Measurements from ENCODE around the gene ROCK2. TPM values are rescaled to one million over a fixed set of nuclear protein-coding genes. Genes with fewer than 3 reads are reported as not detected.

The ROCK2 gene
- total and polyA plus RNA-seq, 2 of the 8 experiments (the other 6 are each of a cell fraction or from before 2014, with no cell fraction given): 2.7 to 29.0 TPM

DNA sequence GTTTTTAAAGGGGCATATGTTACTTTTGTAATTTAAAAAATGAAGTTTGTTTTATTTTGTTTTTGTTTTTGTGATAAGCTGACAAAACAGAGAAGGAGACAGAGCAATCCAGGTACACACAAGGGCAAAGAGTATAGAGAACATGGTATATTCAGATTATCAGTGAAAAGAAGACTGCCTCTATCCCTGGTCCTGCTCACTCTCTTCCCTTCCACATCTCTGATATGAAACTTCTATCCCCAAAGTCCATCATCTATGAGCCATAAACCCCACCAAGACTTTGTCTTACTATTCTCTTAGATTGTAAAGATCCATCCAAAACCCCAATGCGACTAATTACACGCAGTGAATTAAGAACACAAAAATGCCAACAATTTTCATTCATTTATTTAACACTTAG lies 16.6 kb downstream of the ROCK2 start:
- Histone ChIP-seq H3K14ac (ENCODE audit: insufficient read length) (no peak overlapping the region), H2BK120ac (replicated peaks; ENCODE audit: low read depth, low read length) (no peak overlapping the region), H3K27me3 (replicated peaks in 1 of 4; ENCODE audit: control insufficient read depth in 3 of 4, extremely low read depth in 1 of 4, insufficient read depth in 3 of 4, low read length in 3 of 4) (no peaks in the 10 kb centered on the region), H3K56ac (replicated peaks; ENCODE audit: insufficient read length, low read depth, low read length) (no peak overlapping the region), H2AFZ (ENCODE audit: low read length) (no peak overlapping the region), H3K4me2 (ENCODE audit: insufficient read depth in 1 of 2, low read depth in 2 of 2, low read length in 2 of 2) (no peak overlapping the region), H2BK12ac (ENCODE audit: low read depth, low read length) (no peak overlapping the region), H3K23ac (ENCODE audit: insufficient read length) (no peak overlapping the region), H3K27ac (ENCODE audit: low read depth, low read length) (no peak overlapping the region), H2BK20ac (ENCODE audit: low read length) (no peak overlapping the region), H3K4me3 (ENCODE audit: extremely low read depth in 1 of 4, insufficient read depth in 2 of 4, low read depth in 3 of 4, low read length in 4 of 4) (no peak overlapping the region), H3K9ac (replicated peaks in 1 of 4; ENCODE audit: extremely low read depth in 1 of 4, low read depth in 3 of 4, low read length in 3 of 4) (no peak overlapping the region), H4K8ac (ENCODE audit: extremely low read depth, insufficient read depth, low read length) (no peak overlapping the region), H2AK5ac (ENCODE audit: low read depth, low read length) (no peak overlapping the region), H3K79me1 (ENCODE audit: low read depth, low read length) (no peaks in the 10 kb centered on the region), H3K23me2 (ENCODE audit: low read depth, low read length) (no peaks in the 10 kb centered on the region), H3K9me3 (ENCODE audit: insufficient read depth in 2 of 2, low read depth in 1 of 2, low read length in 1 of 2) (no peaks in the 10 kb centered on the region), H4K5ac (ENCODE audit: insufficient read length, low read depth, low read length) (no peak overlapping the region), H3K18ac (ENCODE audit: extremely low read depth, low read length) (no peak overlapping the region), H3K4ac (replicated peaks; ENCODE audit: insufficient read length, low read depth, low read length) (no peak overlapping the region), H3K36me3 (ENCODE audit: control insufficient read depth in 2 of 4, insufficient read depth in 4 of 4, low read length in 3 of 4) (no peaks in the 10 kb centered on the region; a peak in 1 of 8 replicates), H2BK15ac (ENCODE audit: low read length) (no peak overlapping the region), H3K4me1 (replicated peaks in 1 of 4; ENCODE audit: control insufficient read depth in 3 of 4, insufficient read depth in 4 of 4, low read length in 3 of 4) (no peaks in the 10 kb centered on the region), H2BK5ac (ENCODE audit: low read depth, low read length) (no peak overlapping the region), H4K91ac (replicated peaks; ENCODE audit: insufficient read length, low read length) (no peak overlapping the region), H4K20me1 (replicated peaks in 1 of 2; ENCODE audit: control insufficient read depth in 1 of 2, insufficient read depth in 2 of 2, low read length in 2 of 2) (peaks cover 7 to 8% of the 10 kb centered on the region in 2 experiments), H3K79me2 (ENCODE audit: control insufficient read depth in 1 of 2, insufficient read depth in 2 of 2, low read length in 2 of 2) (peaks cover 0 to 89% of the 10 kb centered on the region in 2 experiments; a peak in 2 of 4 replicates)
- FAIRE-seq: no peak
- CTCF ChIA-PET (ENCODE audit: partially characterized antibody): interaction anchor here (1.5 to 1.6 kb wide), 2 partner anchors 16 to 195 kb away, joined by 3 to 5 read pairs; a partner anchor contains a TSS
- DNase-seq (ENCODE audit: low read depth in 1 of 2, low spot score in 2 of 2): no peak
- WGBS, 2 experiments (ENCODE audit: extremely low coverage in 1 of 2, insufficient coverage in 1 of 2, insufficient read length in 1 of 2, insufficient replicate concordance in 2 of 2, low coverage in 1 of 2, low lambda C conversion rate in 2 of 2, missing lambda C conversion rate in 1 of 2): 66% methylated on average over 2 of the region's 2 CpGs; no CpG with 5 or more reads in 1 of the 2 experiments
- TF ChIP-seq SIN3A (conservative IDR thresholded peaks at IDR 0.05 in 1 of 2, IDR thresholded peaks at IDR 0.05 in 1 of 2; ENCODE audit: low read depth in 1 of 2, low read length in 2 of 2) (no peak), RFX5 (IDR thresholded peaks at IDR 0.05; ENCODE audit: borderline replicate concordance, low read depth, low read length) (no peak), SRF (IDR thresholded peaks at IDR 0.05; ENCODE audit: low read depth, low read length) (no peak), POLR2A (IDR thresholded peaks at IDR 0.05; ENCODE audit: control extremely low read depth in 1 of 2, low read depth in 2 of 2, low read length in 2 of 2) (no peak), SP1 (IDR thresholded peaks at IDR 0.05; ENCODE audit: low read depth, low read length) (no peak), FOSL1 (IDR thresholded peaks at IDR 0.05; ENCODE audit: insufficient read depth, low read depth, low read length) (no peak), ATF2 (IDR thresholded peaks at IDR 0.05; ENCODE audit: low read length) (no peak), E2F6 (IDR thresholded peaks at IDR 0.05) (no peak), RXRA (IDR thresholded peaks at IDR 0.05; ENCODE audit: insufficient read depth, low read depth, low read length) (no peak), GABPA (IDR thresholded peaks at IDR 0.05; ENCODE audit: borderline replicate concordance, insufficient read depth, low read length) (no peak), JUND (IDR thresholded peaks at IDR 0.05; ENCODE audit: low read length) (no peak)
- POLR2A ChIA-PET (ENCODE audit: partially characterized antibody): interaction anchor here (0.8 to 2.3 kb wide), 2 partner anchors 16 to 19 kb away, joined by 4 to 10 read pairs; partner anchors contain the start of gene ROCK2

Measured in H1 (cell line).